T-helper 1 cell (primary cell): Measurements from ENCODE around the gene RIPPLY1.
A peak's percentile ranks its signal among the peaks of the same experiment; 100 is the strongest.
"Not testable (repeated sequence)": the region's sequence is repeated elsewhere in the genome, so short reads cannot be mapped to it uniquely, and the experiment has no call there.

Source experiments
- DNase-seq, 5 donors: peaks; one replicate each; pipeline ENCODE4 v3.0.0-alpha.2; 2012 to 2020

Gene RIPPLY1

GRCh38 chrX:106906361-106906760, 3.2 kb upstream of the RIPPLY1 start:
- no peak for DNase-seq

- no peak for DNase-seq
These were observed 2.0 kb upstream of the RIPPLY1 start for GRCh38 chrX:106905064-106905708.

GRCh38 chrX:106903856-106904528, 851 bp upstream of the RIPPLY1 start:
- DNase-seq: no peak

- DNase-seq: no peak
These were observed 457 bp downstream of the RIPPLY1 start for GRCh38 chrX:106902684-106903083.

GRCh38 chrX:106901781-106902219, 1.3 kb downstream of the RIPPLY1 start:
- no peak for DNase-seq

GRCh38 chrX:106901341-106901740, 1.8 kb downstream of the RIPPLY1 start:
- no peak for DNase-seq

- DNase-seq: no peak
These were observed 3.3 kb downstream of the RIPPLY1 start for GRCh38 chrX:106899841-106900240.

GRCh38 chrX:106899276-106899675, 3.9 kb downstream of the RIPPLY1 start:
- no peak for DNase-seq

- peak in 2 of 5 donors; percentile 6 to 25 for DNase-seq
These were observed 4.7 kb downstream of the RIPPLY1 start for GRCh38 chrX:106898462-106898861.

- no peak for DNase-seq
These were observed 5.9 kb downstream of the RIPPLY1 start for GRCh38 chrX:106897259-106897658.

GRCh38 chrX:106894978-106895452, 8.1 kb downstream of the RIPPLY1 start:
- no peak for DNase-seq

- peak in 4 of 5 donors; percentile 21 to 42 (median 24) for DNase-seq
These were observed 8.7 kb downstream of the RIPPLY1 start for GRCh38 chrX:106894392-106894909.

- DNase-seq: no peak
These were observed 11.2 kb downstream of the RIPPLY1 start for GRCh38 chrX:106891762-106892460.

GRCh38 chrX:106889468-106889867, 13.7 kb downstream of the RIPPLY1 start:
- no peak for DNase-seq

GRCh38 chrX:106875151-106875550, 28.0 kb downstream of the RIPPLY1 start:
- DNase-seq: no peak

- DNase-seq: peak in 1 of 5 donors; percentile 8
These were observed 29.1 kb downstream of the RIPPLY1 start for GRCh38 chrX:106874075-106874474.

GRCh38 chrX:106872796-106873195, 30.3 kb downstream of the RIPPLY1 start:
- not testable (repeated sequence) for DNase-seq

GRCh38 chrX:106863697-106864096, 39.4 kb downstream of the RIPPLY1 start:
- DNase-seq: no peak

- DNase-seq: peak in 1 of 5 donors; percentile 10
These were observed 40.0 kb downstream of the RIPPLY1 start for GRCh38 chrX:106862972-106863688.
